ENCODE measurements around the gene EPHA4. TPM values are rescaled to one million over a fixed set of nuclear protein-coding genes. Genes with fewer than 3 reads are reported as not detected.
A peak's percentile ranks its signal among the peaks of the same experiment; 100 is the strongest.

EPHA4 gene
- total and polyA plus RNA-seq, 8 donors: 0.56 to 28.1 (median 5.8) TPM; not detected in 1

- Histone ChIP-seq H3K9me3 (no peaks in the 10 kb centered on the region), H3K27ac (no peak overlapping the region), H3K36me3 (no peaks in the 10 kb centered on the region), H3K4me3 (no peak overlapping the region), H3K27me3 (peaks cover 0 to 22% (median 0%) of the 10 kb centered on the region in 3 donors), H3K4me1 (no peaks in the 10 kb centered on the region)
- TF ChIP-seq EP300 (IDR thresholded peaks at IDR 0.05) (no peak), POLR2AphosphoS5 (IDR thresholded peaks at IDR 0.05) (no peak), POLR2A (IDR thresholded peaks at IDR 0.05) (no peak), CTCF (IDR thresholded peaks at IDR 0.05) (no peak)
- intact Hi-C loops (cut with DNase I; ENCODE audit: low total_unique reads): no loop called here
- DNase-seq: no peak
- WGBS, 5 donors: 75 to 82% (median 78%) methylated on average over 10 of the region's 10 CpGs
These were observed 16.3 kb upstream of the EPHA4 start for GRCh38 chr2:221588306-221588985.

- Histone ChIP-seq H3K4me3 (no peak overlapping the region), H3K27ac (no peak overlapping the region), H3K9me3 (no peaks in the 10 kb centered on the region), H3K36me3 (no peaks in the 10 kb centered on the region), H3K4me1 (no peaks in the 10 kb centered on the region), H3K27me3 (peaks cover 0 to 29% (median 0%) of the 10 kb centered on the region in 3 donors)
- intact Hi-C loops (cut with DNase I; ENCODE audit: low total_unique reads): no loop called here
- WGBS, 5 donors: 63 to 88% (median 81%) methylated on average over 1 of the region's 1 CpG
- TF ChIP-seq EP300 (IDR thresholded peaks at IDR 0.05): no peak
- no peak for TF ChIP-seq CTCF (IDR thresholded peaks at IDR 0.05)
- TF ChIP-seq POLR2A (IDR thresholded peaks at IDR 0.05): no peak
- no peak for TF ChIP-seq POLR2AphosphoS5 (IDR thresholded peaks at IDR 0.05)
- DNase-seq: no peak
These were observed 9.9 kb upstream of the EPHA4 start for GRCh38 chr2:221581986-221582385.

- peak overlapping the region; percentile 64 to 77 (median 74) for H3K4me3 ChIP-seq
- 11 to 20% (median 18%) methylated on average over 7 of the region's 7 CpGs for WGBS, 5 donors
These were observed 2.1 kb upstream of the EPHA4 start for GRCh38 chr2:221574231-221574570.

More at GRCh38 chr2:221574231-221574570, 2.1 kb upstream of the EPHA4 start:
- Histone ChIP-seq H3K9me3 (no peaks in the 10 kb centered on the region), H3K27me3 (peaks cover 0 to 66% (median 42%) of the 10 kb centered on the region in 3 donors), H3K36me3 (no peaks in the 10 kb centered on the region), H3K4me1 (peaks cover 0 to 54% (median 35%) of the 10 kb centered on the region in 4 donors), H3K27ac (peak overlapping the region in 1 of 5 donors; percentile 85)
- TF ChIP-seq POLR2A (IDR thresholded peaks at IDR 0.05) (no peak), POLR2AphosphoS5 (IDR thresholded peaks at IDR 0.05) (no peak), EP300 (IDR thresholded peaks at IDR 0.05) (no peak), CTCF (IDR thresholded peaks at IDR 0.05) (no peak)
- no peak for DNase-seq
- intact Hi-C loops (cut with DNase I; ENCODE audit: low total_unique reads): loop anchor here (5.0 kb wide), 1 partner anchor 887 kb away; no protein-coding TSS in a partner anchor

Data from stomach (tissue), 9 donors.